DOHH2 (cell line): ENCODE measurements around the gene MTHFR.

ENCODE experiments used
- H3F3A ChIP-seq: fragments of 200-600 bp; sonication (generic), shearing (Covaris generic); 2 replicates; pipeline ENCODE4 v1.6.0; 2016; ENCODE audit warnings: antibody characterized with exemption, mild to moderate bottlenecking; ENCODE audit not compliant: control insufficient read depth, insufficient read depth
- H3K27ac ChIP-seq: fragments of 200-600 bp; sonication (generic); 2 replicates; pipeline ENCODE4 v1.5.1; 2014; ENCODE audit warnings: low read depth, mild to moderate bottlenecking, low read length, moderate library complexity
- H3K27me3 ChIP-seq: fragments of 200-600 bp; sonication (generic); 2 replicates; pipeline ENCODE4 v1.6.1; 2014; ENCODE audit warnings: mild to moderate bottlenecking, low read length, mixed read lengths; ENCODE audit not compliant: control insufficient read depth
- H3K36me3 ChIP-seq: fragments of 200-600 bp; sonication (generic); 2 replicates; pipeline ENCODE4 v1.6.1; 2014; ENCODE audit warnings: mild to moderate bottlenecking, low read length, moderate library complexity, mixed read lengths; ENCODE audit not compliant: control insufficient read depth
- H3K4me1 ChIP-seq: fragments of 200-600 bp; sonication (generic); 2 replicates; pipeline ENCODE4 v1.6.1; 2014; ENCODE audit warnings: mild to moderate bottlenecking, low read length, mixed read lengths; ENCODE audit not compliant: control insufficient read depth
- H3K4me2 ChIP-seq: fragments of 200-600 bp; sonication (generic); 2 replicates; pipeline ENCODE4 v1.6.0; 2014; ENCODE audit warnings: mild to moderate bottlenecking, low read length, moderate library complexity
- H3K4me3 ChIP-seq: fragments of 200-600 bp; sonication (generic); 2 replicates; pipeline ENCODE4 v1.5.1; 2014; ENCODE audit warnings: mild to moderate bottlenecking, low read length, mixed read lengths
- H3K79me2 ChIP-seq: fragments of 200-600 bp; sonication (generic); 2 replicates; pipeline ENCODE4 v1.6.1; 2014; ENCODE audit warnings: mild to moderate bottlenecking, low read length, mixed read lengths; ENCODE audit not compliant: control insufficient read depth
- H3K9me2 ChIP-seq: fragments of 200-600 bp; sonication (generic); replicated peaks from 2 replicates; pipeline ENCODE4 v1.6.1; 2014; ENCODE audit warnings: mild to moderate bottlenecking, low read length, mixed read lengths; ENCODE audit not compliant: control insufficient read depth
- H3K9me3 ChIP-seq: fragments of 200-600 bp; sonication (generic); 2 replicates; pipeline ENCODE4 v1.6.1; 2014; ENCODE audit warnings: antibody characterized with exemption, low read length, mixed read lengths; ENCODE audit not compliant: control insufficient read depth, insufficient read depth
- H4K20me1 ChIP-seq: fragments of 200-600 bp; sonication (generic); 2 replicates; pipeline ENCODE4 v1.6.0; 2014; ENCODE audit warnings: low read depth, mild to moderate bottlenecking, antibody characterized with exemption, low read length, moderate library complexity; ENCODE audit not compliant: control insufficient read depth, insufficient read depth
- EZH2phosphoT487 ChIP-seq: fragments of 200-600 bp; sonication (generic); IDR thresholded peaks from 2 replicates; pipeline ENCODE4 v1.6.1; 2017; ENCODE audit warnings: borderline replicate concordance, mild to moderate bottlenecking, antibody characterized with exemption, low read length, moderate library complexity, mixed read lengths
- TF ChIP-seq, protein P1 (sequence below): fragments of 200-600 bp; sonication (generic); IDR thresholded peaks from one replicate; pipeline ENCODE4 v1.5.1; 2014; ENCODE audit warnings: antibody characterized with exemption, mild to moderate bottlenecking, low read depth, low read length; ENCODE audit not compliant: poor library complexity, severe bottlenecking

MTHFR gene

GRCh38 chr1:11738096-11738495 is 67.7 kb downstream of the MTHFR start:
- no peak for TF ChIP-seq EZH2phosphoT487
- TF ChIP-seq, protein P1, sequence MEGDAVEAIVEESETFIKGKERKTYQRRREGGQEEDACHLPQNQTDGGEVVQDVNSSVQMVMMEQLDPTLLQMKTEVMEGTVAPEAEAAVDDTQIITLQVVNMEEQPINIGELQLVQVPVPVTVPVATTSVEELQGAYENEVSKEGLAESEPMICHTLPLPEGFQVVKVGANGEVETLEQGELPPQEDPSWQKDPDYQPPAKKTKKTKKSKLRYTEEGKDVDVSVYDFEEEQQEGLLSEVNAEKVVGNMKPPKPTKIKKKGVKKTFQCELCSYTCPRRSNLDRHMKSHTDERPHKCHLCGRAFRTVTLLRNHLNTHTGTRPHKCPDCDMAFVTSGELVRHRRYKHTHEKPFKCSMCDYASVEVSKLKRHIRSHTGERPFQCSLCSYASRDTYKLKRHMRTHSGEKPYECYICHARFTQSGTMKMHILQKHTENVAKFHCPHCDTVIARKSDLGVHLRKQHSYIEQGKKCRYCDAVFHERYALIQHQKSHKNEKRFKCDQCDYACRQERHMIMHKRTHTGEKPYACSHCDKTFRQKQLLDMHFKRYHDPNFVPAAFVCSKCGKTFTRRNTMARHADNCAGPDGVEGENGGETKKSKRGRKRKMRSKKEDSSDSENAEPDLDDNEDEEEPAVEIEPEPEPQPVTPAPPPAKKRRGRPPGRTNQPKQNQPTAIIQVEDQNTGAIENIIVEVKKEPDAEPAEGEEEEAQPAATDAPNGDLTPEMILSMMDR, result no peak
- H3K36me3 ChIP-seq, result no peaks in the 10 kb centered on the region
- no peaks in the 10 kb centered on the region for H3K9me2 ChIP-seq
- no peaks in the 10 kb centered on the region for H3K27me3 ChIP-seq
- H3K4me1 ChIP-seq, result peaks cover 25% of the 10 kb centered on the region
- H3K27ac ChIP-seq, result no peak overlapping the region
- H3K79me2 ChIP-seq, result no peaks in the 10 kb centered on the region
- H3F3A ChIP-seq, result peaks cover 3% of the 10 kb centered on the region
- H3K4me3 ChIP-seq, result no peak overlapping the region
- H3K9me3 ChIP-seq, result no peaks in the 10 kb centered on the region
- no peak overlapping the region for H3K4me2 ChIP-seq
- no peaks in the 10 kb centered on the region for H4K20me1 ChIP-seq

- Histone ChIP-seq H3K27ac (no peak overlapping the region), H4K20me1 (no peaks in the 10 kb centered on the region), H3K79me2 (no peaks in the 10 kb centered on the region)
Observed at GRCh38 chr1:11736746-11737639, 68.8 kb downstream of the MTHFR start.

GRCh38 chr1:11735854-11736745 is 69.7 kb downstream of the MTHFR start, which contains the start of gene AGTRAP:
AGTRAP (plus strand) TSS chr1:11736136; CDS start chr1:11736209, 73 bp downstream.
- H3K4me2 ChIP-seq, result peak within 1 kb of the TSS; percentile 95
- H3K27ac ChIP-seq, result 0 out of 2 replicates have a peak within 1 kb of the TSS, but pooled peaks have one; percentile 19
- no peaks in the 10 kb centered on the region for H4K20me1 ChIP-seq
- H3F3A ChIP-seq, result peaks cover 3% of the 10 kb centered on the region
- H3K9me2 ChIP-seq, result no peaks in the 10 kb centered on the region
- TF ChIP-seq, protein P1, result peak; percentile 12
- no peak for TF ChIP-seq EZH2phosphoT487
- H3K4me3 ChIP-seq, result peak within 1 kb of the TSS; percentile 94
- no peaks in the 10 kb centered on the region for H3K27me3 ChIP-seq
- H3K9me3 ChIP-seq, result no peaks in the 10 kb centered on the region
- no peaks in the 10 kb centered on the region for H3K36me3 ChIP-seq
- peaks cover 35% of the 10 kb centered on the region for H3K4me1 ChIP-seq
- no peaks in the 10 kb centered on the region for H3K79me2 ChIP-seq

More at GRCh38 chr1:11736746-11737639, 68.8 kb downstream of the MTHFR start:
- H3K4me1 ChIP-seq, result peaks cover 26% of the 10 kb centered on the region
- H3K36me3 ChIP-seq, result no peaks in the 10 kb centered on the region
- H3K4me2 ChIP-seq, result peak overlapping the region; percentile 95
- peaks cover 3% of the 10 kb centered on the region for H3F3A ChIP-seq
- no peak for TF ChIP-seq EZH2phosphoT487
- TF ChIP-seq, protein P1, result no peak
- no peaks in the 10 kb centered on the region for H3K9me2 ChIP-seq
- no peaks in the 10 kb centered on the region for H3K27me3 ChIP-seq
- H3K9me3 ChIP-seq, result no peaks in the 10 kb centered on the region
- peak overlapping the region; percentile 94 for H3K4me3 ChIP-seq
